Measurements from ENCODE around the gene ZNF408. TPM values are rescaled to one million over a fixed set of nuclear protein-coding genes. Genes with fewer than 3 reads are reported as not detected.

Gene ZNF408
- total RNA-seq, 1 donor from 2014 or later: 9.3 TPM

DNA sequence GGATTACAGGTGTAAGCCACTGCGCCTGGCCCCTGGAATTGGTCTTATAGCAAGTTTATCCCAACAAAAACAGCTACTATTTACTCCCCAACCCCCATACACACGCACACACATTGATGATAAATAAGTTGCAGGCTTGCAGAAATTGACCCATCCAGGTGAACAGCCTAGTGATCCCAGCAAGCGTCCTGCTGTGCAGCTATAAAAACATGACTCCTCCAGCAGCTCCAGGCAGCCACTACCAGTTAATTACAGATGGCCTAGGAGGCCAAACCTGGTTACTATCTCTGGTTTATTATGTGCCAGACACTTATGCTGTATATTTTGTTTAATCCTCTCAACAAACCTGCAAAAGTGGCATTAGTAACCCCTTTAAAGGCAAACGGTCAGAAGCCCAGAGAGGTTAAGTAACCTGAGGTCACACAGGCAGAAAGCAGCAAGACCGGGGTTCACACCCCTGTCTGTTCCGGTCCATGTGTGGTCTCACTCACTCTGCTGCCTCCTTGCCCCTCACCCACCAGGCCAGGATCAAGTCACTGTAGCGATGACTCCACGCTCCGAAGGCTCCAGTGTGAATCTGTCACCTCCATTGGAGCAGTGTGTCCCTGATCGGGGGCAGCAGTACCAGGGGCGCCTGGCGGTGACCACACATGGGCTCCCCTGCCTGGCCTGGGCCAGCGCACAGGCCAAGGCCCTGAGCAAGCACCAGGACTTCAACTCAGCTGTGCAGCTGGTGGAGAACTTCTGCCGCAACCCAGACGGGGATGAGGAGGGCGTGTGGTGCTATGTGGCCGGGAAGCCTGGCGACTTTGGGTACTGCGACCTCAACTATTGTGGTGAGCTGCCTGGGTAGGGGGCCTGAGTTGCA, 24.7 kb downstream of the ZNF408 start:
- no peaks in the 10 kb centered on the region for H3K9me3 ChIP-seq
- no peaks in the 10 kb centered on the region for H3K4me1 ChIP-seq
- TF ChIP-seq, protein P1, sequence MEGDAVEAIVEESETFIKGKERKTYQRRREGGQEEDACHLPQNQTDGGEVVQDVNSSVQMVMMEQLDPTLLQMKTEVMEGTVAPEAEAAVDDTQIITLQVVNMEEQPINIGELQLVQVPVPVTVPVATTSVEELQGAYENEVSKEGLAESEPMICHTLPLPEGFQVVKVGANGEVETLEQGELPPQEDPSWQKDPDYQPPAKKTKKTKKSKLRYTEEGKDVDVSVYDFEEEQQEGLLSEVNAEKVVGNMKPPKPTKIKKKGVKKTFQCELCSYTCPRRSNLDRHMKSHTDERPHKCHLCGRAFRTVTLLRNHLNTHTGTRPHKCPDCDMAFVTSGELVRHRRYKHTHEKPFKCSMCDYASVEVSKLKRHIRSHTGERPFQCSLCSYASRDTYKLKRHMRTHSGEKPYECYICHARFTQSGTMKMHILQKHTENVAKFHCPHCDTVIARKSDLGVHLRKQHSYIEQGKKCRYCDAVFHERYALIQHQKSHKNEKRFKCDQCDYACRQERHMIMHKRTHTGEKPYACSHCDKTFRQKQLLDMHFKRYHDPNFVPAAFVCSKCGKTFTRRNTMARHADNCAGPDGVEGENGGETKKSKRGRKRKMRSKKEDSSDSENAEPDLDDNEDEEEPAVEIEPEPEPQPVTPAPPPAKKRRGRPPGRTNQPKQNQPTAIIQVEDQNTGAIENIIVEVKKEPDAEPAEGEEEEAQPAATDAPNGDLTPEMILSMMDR (IDR thresholded peaks at IDR 0.05): no peak
- intact Hi-C loops (cut with DNase I): no loop called here
- no peaks in the 10 kb centered on the region for H3K27me3 ChIP-seq
- H3K36me3 ChIP-seq: no peaks in the 10 kb centered on the region
- H3K27ac ChIP-seq: no peak overlapping the region
- ATAC-seq (no peak), DNase-seq (no peak)
- H3K4me3 ChIP-seq: no peak overlapping the region

DNA sequence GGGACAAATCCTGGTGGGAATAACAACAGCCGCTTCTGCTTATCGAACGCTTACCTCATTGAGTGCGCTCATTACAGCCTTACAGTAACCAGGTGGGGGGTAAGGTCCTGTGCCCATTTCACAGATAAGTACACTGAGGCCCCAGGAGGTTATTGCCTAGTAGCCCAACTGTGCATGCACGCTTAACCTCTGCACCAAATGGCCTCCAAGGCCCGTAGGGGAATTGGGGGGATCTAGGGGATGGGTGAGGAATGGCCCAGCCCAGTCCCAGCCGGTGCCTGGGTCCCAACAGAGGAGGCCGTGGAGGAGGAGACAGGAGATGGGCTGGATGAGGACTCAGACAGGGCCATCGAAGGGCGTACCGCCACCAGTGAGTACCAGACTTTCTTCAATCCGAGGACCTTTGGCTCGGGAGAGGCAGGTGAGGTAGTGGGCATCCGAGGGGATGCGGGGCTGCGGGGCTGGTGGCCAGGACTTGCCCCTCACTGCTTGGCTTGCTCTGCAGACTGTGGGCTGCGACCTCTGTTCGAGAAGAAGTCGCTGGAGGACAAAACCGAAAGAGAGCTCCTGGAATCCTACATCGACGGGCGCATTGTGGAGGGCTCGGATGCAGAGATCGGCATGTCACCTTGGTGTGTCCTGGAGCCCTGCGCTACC, 25.5 kb downstream of the ZNF408 start:
- Histone ChIP-seq H3K9me3 (no peaks in the 10 kb centered on the region), H3K27ac (no peak overlapping the region), H3K36me3 (no peaks in the 10 kb centered on the region), H3K4me1 (no peaks in the 10 kb centered on the region), H3K4me3 (no peak overlapping the region), H3K27me3 (no peaks in the 10 kb centered on the region)
- DNase-seq (no peak), ATAC-seq (no peak)
- intact Hi-C loops (cut with DNase I): no loop called here
- TF ChIP-seq, protein P1 (IDR thresholded peaks at IDR 0.05): no peak

DNA sequence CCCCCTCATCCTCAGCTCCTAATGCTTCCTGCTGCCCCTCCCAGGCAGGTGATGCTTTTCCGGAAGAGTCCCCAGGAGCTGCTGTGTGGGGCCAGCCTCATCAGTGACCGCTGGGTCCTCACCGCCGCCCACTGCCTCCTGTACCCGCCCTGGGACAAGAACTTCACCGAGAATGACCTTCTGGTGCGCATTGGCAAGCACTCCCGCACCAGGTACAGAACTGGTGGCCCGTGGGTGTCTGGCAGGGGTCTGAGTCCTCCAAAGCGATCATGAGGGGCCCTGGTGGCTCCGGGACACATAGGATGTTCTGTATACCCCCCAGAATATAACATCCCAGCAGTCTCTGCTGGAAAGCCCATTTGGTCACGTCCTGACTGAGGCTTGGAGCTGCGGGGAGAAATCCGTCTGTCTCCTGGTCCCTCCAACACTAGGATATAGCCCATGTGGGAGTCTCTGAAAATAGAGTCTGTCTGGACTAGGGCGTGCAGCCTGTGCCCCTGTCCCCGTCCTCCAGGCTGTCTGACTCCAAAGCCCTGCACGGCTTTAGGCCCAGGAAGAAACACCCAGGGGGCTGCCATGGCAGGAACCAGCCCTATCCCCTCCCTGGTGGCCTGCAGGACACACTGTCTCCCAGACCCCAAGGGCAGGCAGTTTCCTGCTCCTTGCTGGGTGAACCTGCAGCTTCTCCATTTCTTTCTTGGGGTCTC, 27.3 kb downstream of the ZNF408 start:
- intact Hi-C loops (cut with DNase I): no loop called here
- Histone ChIP-seq H3K4me1 (no peaks in the 10 kb centered on the region), H3K4me3 (no peak overlapping the region), H3K36me3 (no peaks in the 10 kb centered on the region), H3K27ac (no peak overlapping the region), H3K27me3 (no peaks in the 10 kb centered on the region), H3K9me3 (no peaks in the 10 kb centered on the region)
- TF ChIP-seq, protein P1 (IDR thresholded peaks at IDR 0.05): no peak
- ATAC-seq (no peak), DNase-seq (peak; percentile 55)

DNA sequence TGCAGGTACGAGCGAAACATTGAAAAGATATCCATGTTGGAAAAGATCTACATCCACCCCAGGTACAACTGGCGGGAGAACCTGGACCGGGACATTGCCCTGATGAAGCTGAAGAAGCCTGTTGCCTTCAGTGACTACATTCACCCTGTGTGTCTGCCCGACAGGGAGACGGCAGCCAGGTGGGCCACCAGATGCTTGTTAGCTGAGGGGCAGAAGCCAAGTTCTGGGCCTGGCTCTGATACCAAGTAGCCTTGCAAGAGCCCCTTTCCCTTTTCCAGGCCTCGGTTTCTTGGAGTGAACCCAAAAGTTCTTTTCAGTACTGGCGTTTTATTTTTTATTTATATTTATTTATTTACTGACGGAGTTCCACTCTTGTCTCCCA, 27.8 kb downstream of the ZNF408 start:
- Histone ChIP-seq H3K27ac (no peak overlapping the region), H3K36me3 (no peaks in the 10 kb centered on the region), H3K4me1 (no peaks in the 10 kb centered on the region), H3K9me3 (no peaks in the 10 kb centered on the region), H3K4me3 (no peak overlapping the region), H3K27me3 (no peaks in the 10 kb centered on the region)
- TF ChIP-seq, protein P1 (IDR thresholded peaks at IDR 0.05): no peak
- intact Hi-C loops (cut with DNase I): no loop called here
- DNase-seq (peak; percentile 31), ATAC-seq (no peak)

DNA sequence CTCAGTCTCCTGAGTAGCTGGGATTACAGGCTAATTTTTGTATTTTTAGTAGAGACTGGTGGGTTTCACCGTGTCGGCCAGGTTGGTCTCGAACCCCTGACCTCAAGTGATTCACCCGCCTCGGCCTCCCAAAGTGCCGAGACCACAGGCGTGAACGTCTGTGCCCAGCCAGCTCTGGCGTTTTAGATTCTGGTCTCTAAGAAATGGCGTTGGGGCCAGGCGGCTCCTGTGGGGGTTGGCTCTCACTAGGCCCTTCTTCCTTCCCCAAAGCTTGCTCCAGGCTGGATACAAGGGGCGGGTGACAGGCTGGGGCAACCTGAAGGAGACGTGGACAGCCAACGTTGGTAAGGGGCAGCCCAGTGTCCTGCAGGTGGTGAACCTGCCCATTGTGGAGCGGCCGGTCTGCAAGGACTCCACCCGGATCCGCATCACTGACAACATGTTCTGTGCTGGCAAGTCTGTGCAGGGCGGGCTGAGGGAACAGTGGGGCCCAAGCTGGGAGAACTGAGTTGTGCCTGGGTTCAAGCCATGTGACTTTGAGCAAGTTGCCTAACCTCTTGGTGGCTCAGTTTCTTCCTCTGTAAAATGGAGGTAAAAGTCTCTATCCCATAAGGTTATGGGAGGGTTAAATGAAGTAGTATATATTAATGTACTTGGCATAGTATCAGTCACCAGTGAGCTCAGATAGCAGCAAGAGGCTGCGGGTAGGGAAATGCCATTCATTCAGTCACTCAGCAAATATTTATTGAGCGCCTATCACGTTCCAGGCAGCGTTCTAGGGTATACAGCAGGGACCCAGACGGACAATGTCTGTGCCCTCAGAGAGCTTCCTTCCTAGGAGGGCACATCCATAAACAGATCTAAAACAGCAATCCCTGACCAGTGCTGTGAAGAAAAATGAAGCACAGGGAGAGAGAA, 28.5 kb downstream of the ZNF408 start:
- Histone ChIP-seq H3K9me3 (no peaks in the 10 kb centered on the region), H3K27ac (no peak overlapping the region), H3K27me3 (no peaks in the 10 kb centered on the region), H3K4me3 (no peak overlapping the region), H3K4me1 (no peaks in the 10 kb centered on the region), H3K36me3 (no peaks in the 10 kb centered on the region)
- ATAC-seq: no peak
- TF ChIP-seq, protein P1 (IDR thresholded peaks at IDR 0.05): no peak
- intact Hi-C loops (cut with DNase I): no loop called here
- peak; percentile 46 for DNase-seq

All from upper lobe of right lung (tissue), 1 donor.